Middle frontal gyrus (tissue), 1 donor: ENCODE measurements around the gene LY6G5B.

Source experiments
- DNase-seq: peaks from one replicate; pipeline ENCODE4 v3.0.0-alpha.2; 2015; ENCODE audit warnings: low spot score; ENCODE audit errors: extremely low spot score

Gene LY6G5B

DNA sequence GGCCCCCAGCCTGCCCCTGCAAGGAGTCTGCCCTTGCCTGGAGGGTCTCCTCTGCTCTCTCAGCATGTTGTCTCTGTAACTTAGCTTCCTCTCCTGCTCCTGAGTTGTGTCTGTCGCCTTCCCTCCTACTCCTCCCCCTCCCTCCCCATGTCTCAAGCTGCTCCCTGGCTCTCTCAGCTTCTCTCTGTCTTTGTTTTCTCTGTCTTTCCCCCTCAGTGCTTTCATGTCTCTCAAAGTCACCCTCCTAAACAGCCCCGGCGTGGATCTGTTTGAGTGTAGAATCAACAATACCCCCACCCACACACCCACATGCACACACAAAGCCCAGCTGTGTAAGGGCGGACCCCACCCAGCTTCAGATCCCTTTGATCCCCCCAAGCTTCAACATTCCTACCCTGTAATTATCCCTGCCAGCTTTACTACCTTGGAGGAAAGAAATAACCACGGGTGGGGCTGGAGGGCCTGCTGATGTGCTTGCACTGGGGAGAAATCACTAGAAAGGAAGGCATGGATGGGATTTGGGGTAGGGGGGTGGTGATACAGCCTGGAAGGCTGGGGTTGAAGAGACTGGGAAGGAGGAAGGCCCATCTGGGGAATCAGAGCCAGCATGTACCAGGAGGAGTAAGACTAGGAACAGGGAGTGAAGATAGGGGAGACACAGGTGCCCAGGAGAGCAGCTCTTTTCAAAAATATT, 44.4 kb downstream of the LY6G5B start:
- DNase-seq, result no peak

DNA sequence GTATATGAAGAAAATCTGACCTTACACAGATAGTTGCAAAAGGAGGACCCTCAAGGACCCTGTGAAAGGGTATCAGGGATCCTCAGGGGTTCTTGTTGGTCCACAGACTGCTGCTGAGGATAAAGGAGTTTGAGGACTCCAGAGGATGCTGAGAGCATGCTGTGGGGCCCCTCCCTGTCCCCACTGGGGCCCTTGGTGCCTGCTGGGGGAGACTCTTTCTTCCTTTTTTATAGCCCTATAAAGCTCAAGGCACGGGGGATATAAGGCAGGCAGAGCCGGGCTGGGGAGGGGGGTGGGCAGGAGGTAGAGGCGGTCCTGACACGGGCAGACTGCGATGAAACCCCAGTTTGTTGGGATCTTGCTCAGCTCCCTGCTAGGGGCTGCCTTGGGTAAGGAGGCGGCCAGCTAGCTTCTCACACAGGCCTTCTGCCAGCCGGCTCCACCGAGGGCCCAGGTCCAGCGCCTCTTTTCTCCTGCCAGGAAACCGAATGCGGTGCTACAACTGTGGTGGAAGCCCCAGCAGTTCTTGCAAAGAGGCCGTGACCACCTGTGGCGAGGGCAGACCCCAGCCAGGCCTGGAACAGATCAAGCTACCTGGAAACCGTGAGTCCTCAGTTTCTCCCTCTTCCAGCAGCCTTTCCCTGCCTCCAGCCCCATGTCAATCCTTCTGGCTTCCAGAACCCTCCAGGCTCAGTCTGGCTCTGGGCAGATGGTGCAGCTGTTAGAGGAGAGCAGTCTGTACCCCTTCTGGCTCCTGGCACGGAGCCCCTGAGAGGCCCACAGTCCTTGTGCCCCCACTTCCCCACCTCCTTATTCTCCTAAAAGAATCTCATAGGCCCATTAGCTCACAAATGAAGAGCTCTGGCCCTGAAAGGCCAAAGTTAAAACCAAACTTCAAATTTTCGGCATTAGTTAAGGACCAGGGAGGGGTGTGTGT, 45.5 kb downstream of the LY6G5B start, which contains the start of gene LY6G6D:
Gene LY6G6D, plus strand, starts transcription at position 327 of the 937 bp plus-strand sequence. Its CDS starts 8 bp downstream, at position 335.
- no peak for DNase-seq

DNA sequence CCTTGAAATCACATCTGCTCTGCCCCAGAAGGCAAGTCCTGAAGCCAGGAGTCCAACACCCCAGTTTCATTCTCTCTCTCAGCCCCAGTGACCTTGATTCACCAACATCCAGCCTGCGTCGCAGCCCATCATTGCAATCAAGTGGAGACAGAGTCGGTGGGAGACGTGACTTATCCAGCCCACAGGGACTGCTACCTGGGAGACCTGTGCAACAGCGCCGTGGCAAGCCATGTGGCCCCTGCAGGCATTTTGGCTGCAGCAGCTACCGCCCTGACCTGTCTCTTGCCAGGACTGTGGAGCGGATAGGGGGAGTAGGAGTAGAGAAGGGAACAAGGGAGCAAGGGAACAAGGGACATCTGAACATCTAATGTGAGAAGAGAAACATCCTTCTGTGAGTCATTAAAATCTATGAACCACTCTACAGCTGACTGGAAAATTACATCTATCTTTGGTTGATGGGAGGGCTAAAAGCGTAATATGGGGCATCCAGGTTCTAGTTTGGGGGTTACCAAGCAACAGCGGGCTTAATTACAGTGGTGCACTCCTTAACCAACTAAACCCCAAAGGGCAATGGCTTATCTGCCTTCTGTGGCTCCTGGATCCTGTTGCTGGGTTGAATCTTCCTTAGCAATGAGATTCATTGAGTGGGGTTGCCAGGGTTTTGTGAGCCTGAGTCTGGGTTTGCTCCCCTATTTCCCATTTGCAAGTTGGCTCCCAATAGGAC, 47.9 kb downstream of the LY6G5B start:
- DNase-seq, result no peak

DNA sequence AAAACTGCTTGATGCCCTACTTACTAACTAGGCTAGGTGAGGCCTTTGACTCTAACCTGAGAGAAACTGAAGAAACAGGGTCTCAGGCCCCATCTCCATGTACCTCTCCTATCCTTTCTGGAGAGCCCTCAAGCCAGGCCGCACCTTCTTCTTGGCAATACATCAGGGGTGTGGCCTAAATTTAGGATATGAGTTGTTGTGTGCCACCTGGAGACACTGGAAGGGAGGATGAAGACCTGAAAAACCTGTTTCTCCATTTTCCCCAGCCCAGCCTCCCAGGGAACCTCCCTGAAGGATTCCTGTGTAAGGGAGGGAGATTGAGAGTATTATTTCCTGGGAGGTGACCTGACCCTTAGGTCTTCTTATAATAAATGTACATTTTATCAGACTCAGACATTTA, 48.5 kb downstream of the LY6G5B start:
- DNase-seq, result no peak

DNA sequence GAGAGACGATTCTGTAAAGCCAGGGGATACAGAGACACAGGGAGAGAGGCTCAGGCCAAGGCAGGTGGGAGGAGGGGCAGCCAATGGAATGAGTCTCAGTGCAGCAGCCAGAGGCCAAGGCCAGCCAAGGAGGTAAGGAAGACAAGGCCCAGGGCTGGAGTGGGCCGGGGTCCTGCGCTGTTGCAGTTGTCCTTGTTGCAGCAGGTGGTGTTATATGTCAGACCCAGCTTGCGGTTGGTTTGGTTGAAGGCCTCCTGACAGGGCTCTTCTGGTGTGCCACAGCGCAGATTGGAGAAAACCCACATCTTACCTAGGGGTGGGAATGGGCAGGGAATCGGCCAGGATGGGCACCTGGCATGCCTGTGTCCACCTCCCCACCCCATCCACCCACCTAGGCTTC, 49.2 kb downstream of the LY6G5B start:
- no peak for DNase-seq

DNA sequence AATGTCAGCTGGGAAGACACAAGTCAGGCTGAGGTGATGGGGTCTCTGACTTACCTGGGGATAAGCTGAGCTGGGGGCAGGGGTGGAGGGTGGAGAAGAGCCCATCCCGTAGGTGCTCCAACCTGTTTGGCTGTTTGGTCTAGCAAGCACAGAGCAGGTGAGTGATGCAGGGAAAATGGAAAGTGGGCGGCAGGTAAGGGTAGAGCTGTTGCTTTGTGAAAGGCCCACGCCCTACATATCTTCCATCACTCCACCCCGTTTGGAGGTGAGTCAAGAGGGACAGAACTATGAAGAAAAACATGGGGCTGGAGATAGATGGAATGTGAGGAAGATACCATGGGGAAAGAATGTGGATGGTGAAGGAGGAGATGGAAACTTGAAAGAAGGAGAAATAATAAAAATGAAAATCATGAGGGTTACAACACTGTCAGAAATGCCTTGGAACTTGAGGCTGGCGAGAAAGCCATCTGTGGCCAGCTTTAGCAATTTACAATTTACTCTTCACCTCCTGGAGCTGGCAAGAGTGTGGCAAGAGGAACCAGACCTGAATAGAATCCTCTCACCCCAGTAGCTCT, 50.5 kb downstream of the LY6G5B start:
- no peak for DNase-seq

DNA sequence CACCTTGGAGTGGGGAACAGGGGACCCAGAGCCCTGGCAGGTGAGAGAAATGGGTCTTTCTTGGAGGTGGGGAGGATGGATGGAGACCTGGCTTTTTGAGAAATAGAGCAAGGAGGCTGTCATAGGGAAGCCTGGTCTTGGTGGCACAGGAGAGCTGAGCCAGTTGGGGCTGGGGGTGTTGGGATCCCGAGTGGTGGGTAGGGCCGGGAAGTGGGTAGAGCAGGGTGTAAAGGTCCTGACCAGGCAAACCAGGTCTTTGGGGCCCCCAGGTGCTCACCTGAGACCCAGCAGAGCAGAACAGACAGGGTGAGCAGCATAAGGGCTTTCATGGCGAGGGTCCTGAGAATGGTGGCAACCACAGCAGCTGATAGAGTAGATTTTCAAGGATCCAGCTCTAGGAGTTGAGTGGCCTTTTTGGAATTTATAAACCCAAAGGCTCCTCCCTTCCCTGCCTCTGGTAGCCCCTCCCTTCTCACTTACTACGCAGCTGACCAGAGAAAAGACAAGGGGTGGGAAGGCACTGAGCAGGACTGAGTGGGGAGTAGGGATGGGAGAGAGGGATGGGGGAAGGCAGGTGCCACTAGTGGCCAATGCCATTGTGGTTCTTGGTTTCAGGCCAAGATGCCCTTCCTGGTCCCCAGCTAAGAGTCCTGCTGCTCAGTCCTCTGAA, 51.7 kb downstream of the LY6G5B start, which contains the start of gene LY6G6C:
Gene LY6G6C, minus strand, starts transcription at position 396 of the 670 bp plus-strand sequence. Its CDS starts 67 bp downstream, at position 329.
- DNase-seq, result no peak

DNA sequence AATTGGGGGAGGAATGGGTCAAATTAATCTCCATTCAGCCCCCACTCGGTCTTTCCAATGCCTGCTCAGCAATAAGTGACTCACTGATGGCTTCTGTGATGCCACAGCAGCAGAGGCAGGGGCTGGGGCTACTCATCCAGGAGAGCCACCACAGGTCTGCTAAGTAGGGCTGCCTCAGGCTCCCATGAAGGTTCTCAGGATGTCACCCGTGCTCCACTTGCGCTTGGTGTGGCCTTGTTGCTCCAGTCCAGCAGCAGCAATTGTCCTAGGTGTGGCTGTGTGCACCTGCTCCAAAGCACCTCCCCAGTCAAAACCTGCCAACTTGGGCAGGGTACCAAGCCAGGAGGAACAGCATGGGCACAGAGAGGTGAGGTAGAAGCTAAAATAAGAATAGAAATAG, 52.4 kb downstream of the LY6G5B start:
- DNase-seq, result no peak
